Parathyroid adenoma (tissue), 2 donors: ENCODE data around the gene SASH3.

Source experiments
- H2AFZ ChIP-seq: fragments of 300-600 bp; sonication (generic); one replicate; pipeline ENCODE4 v1.7.0; 2017; ENCODE audit warnings: antibody characterized with exemption, mild to moderate bottlenecking
- H3K27ac ChIP-seq: fragments of 300-600 bp; sonication (generic); one replicate; pipeline ENCODE4 v1.7.0; 2017
- H3K27me3 ChIP-seq: fragments of 300-600 bp; sonication (generic); one replicate; pipeline ENCODE4 v1.7.0; 2017; ENCODE audit warnings: low read length; ENCODE audit not compliant: control insufficient read depth, insufficient read depth
- H3K36me3 ChIP-seq: fragments of 300-600 bp; sonication (generic); one replicate; pipeline ENCODE4 v1.7.0; 2017; ENCODE audit warnings: low read length; ENCODE audit not compliant: control insufficient read depth, insufficient read depth
- H3K4me1 ChIP-seq: fragments of 300-600 bp; sonication (generic); one replicate; pipeline ENCODE4 v1.7.0; 2017; ENCODE audit warnings: control low read depth
- H3K4me2 ChIP-seq: fragments of 300-600 bp; sonication (generic); one replicate; pipeline ENCODE4 v1.7.0; 2017; ENCODE audit warnings: low read length
- H3K4me3 ChIP-seq: fragments of 300-600 bp; sonication (generic); one replicate; pipeline ENCODE4 v1.7.0; 2017; ENCODE audit warnings: low read depth, low read length
- H3K79me2 ChIP-seq: fragments of 300-600 bp; sonication (generic); one replicate; pipeline ENCODE4 v1.7.0; 2017; ENCODE audit warnings: control low read depth
- H3K9ac ChIP-seq: fragments of 300-600 bp; sonication (generic); one replicate; pipeline ENCODE4 v1.7.0; 2017; ENCODE audit warnings: mild to moderate bottlenecking
- H3K9me3 ChIP-seq: fragments of 300-600 bp; sonication (generic); one replicate; pipeline ENCODE4 v1.7.0; 2017; ENCODE audit warnings: low read length; ENCODE audit not compliant: control insufficient read depth
- CTCF ChIP-seq: fragments of 300-600 bp; sonication (generic); IDR thresholded peaks from one replicate; pipeline ENCODE4 v1.7.0; 2017; ENCODE audit warnings: antibody characterized with exemption, mild to moderate bottlenecking
- donor health status: primary hyperparathyroidism.

Gene SASH3

DNA sequence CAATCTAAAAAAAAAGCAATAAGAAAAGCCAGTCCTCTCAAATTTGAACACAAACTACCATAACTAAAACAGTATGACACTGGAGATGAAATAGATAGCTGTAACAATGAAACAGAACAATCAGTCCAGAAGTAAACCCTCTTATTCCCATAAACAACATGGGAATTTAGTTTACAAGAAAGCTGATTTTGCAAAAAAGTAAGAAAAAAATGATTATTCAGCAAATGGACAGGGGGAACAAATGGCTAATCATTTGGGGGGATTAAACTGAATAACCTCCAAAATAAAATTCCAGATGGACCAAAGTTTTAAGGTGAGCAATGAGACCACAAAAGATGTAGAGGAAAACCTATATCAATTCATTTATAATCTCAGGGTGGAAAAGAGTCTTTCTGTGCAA is 16.1 kb upstream of the SASH3 start:
- H3K9me3 ChIP-seq: no peaks in the 10 kb centered on the region

DNA sequence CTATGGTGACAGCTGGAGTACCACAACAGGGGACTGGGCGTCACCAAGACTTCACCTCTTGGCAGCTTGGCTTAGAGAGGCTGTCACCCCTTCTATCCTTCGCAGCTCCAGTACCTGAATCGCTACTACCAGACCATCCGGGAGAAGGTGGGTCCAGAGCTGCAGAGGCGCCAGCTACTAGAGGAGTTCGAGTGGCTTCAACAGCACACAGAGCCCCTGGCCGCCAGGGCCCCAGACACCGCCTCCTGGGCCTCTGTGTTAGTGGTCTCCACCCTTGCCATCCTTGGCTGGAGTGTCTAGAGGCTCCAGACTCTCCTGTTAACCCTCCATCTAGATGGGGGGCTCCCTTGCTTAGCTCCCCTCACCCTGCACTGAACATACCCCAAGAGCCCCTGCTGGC is 11.6 kb upstream of the SASH3 start:
- Histone ChIP-seq H3K79me2 (no peaks in the 10 kb centered on the region), H3K9me3 (no peaks in the 10 kb centered on the region), H3K27ac (no peak overlapping the region), H3K9ac (no peak overlapping the region), H2AFZ (no peak overlapping the region), H3K27me3 (no peaks in the 10 kb centered on the region), H3K36me3 (no peaks in the 10 kb centered on the region), H3K4me2 (no peak overlapping the region), H3K4me3 (no peak overlapping the region), H3K4me1 (no peaks in the 10 kb centered on the region)
- TF ChIP-seq CTCF: no peak

More for the DNA sequence above, 16.1 kb upstream of the SASH3 start:
- Histone ChIP-seq H3K9ac (no peak overlapping the region), H3K4me2 (no peak overlapping the region), H3K4me1 (peaks cover 4% of the 10 kb centered on the region), H3K4me3 (no peak overlapping the region), H3K27ac (no peak overlapping the region), H3K27me3 (no peaks in the 10 kb centered on the region), H2AFZ (no peak overlapping the region), H3K79me2 (no peaks in the 10 kb centered on the region), H3K36me3 (no peaks in the 10 kb centered on the region)
- no peak for TF ChIP-seq CTCF

GRCh38 chrX:129768586-129769466 is 10.9 kb upstream of the SASH3 start:
- no peak overlapping the region for H2AFZ ChIP-seq
- no peaks in the 10 kb centered on the region for H3K4me1 ChIP-seq
- H3K9me3 ChIP-seq: no peaks in the 10 kb centered on the region
- H3K27me3 ChIP-seq: no peaks in the 10 kb centered on the region
- no peak overlapping the region for H3K4me3 ChIP-seq
- TF ChIP-seq CTCF: no peak
- H3K9ac ChIP-seq: no peak overlapping the region
- no peak overlapping the region for H3K27ac ChIP-seq
- H3K36me3 ChIP-seq: no peaks in the 10 kb centered on the region
- no peaks in the 10 kb centered on the region for H3K79me2 ChIP-seq
- H3K4me2 ChIP-seq: no peak overlapping the region

- no peaks in the 10 kb centered on the region for H3K27me3 ChIP-seq
- H3K4me3 ChIP-seq: no peak overlapping the region
- H3K36me3 ChIP-seq: no peaks in the 10 kb centered on the region
- H2AFZ ChIP-seq: no peak overlapping the region
- H3K9me3 ChIP-seq: no peaks in the 10 kb centered on the region
- no peak for TF ChIP-seq CTCF
- H3K4me1 ChIP-seq: no peaks in the 10 kb centered on the region
- H3K27ac ChIP-seq: no peak overlapping the region
- no peak overlapping the region for H3K4me2 ChIP-seq
- H3K79me2 ChIP-seq: no peaks in the 10 kb centered on the region
- H3K9ac ChIP-seq: no peak overlapping the region
Measured at GRCh38 chrX:129769467-129770154, 10.1 kb upstream of the SASH3 start.
